ENCODE measurements around the gene ARFIP2.

GRCh38 chr11:6481012-6481923 lies at the start of gene ARFIP2, which contains the start of gene TIMM10B:
- TF ChIP-seq POLR2A (IDR thresholded peaks at IDR 0.05) (peak in 2 of 4 donors; percentile 88), POLR2AphosphoS5 (IDR thresholded peaks at IDR 0.05) (peak; percentile 95 to 98 (median 98))
